K562 (cell line): ENCODE results near the gene ICAM2. TPM values are rescaled to one million over a fixed set of nuclear protein-coding genes. Genes with fewer than 3 reads are reported as not detected.

ENCODE experiments used
- BCL6 ChIP-seq: fragments of 250-450 bp; sonication (Bioruptor Pico); IDR thresholded peaks from 2 replicates; pipeline ENCODE4 v1.4.0; 2020
- E2F5 ChIP-seq: sonication (generic); formaldehyde crosslinking; IDR thresholded peaks from 2 replicates; pipeline ENCODE4 v1.8.0; 2022; ENCODE audit warnings: mild to moderate bottlenecking, missing genetic modification reagents
- GATAD2A ChIP-seq: fragments of 450-650 bp; IDR thresholded peaks from 2 replicates; pipeline ENCODE4 v1.6.1; 2017
- HCFC1 ChIP-seq: IDR thresholded peaks from 2 replicates; pipeline ENCODE4 v1.6.1; 2012; ENCODE audit warnings: low read depth, low read length, improper control_type of control experiment
- MECOM ChIP-seq: fragments of 250-450 bp; sonication (Bioruptor Pico); IDR thresholded peaks from 2 replicates; pipeline ENCODE4 v1.8.0; 2022; ENCODE audit warnings: inconsistent platforms
- MLLT1 ChIP-seq, 2 experiments: fragments of 450-650 bp; IDR thresholded peaks; 2 replicates each; pipeline ENCODE4 v1.6.1; 2016
- NR1H2 ChIP-seq: sonication (generic); formaldehyde crosslinking; IDR thresholded peaks from 2 replicates; pipeline ENCODE4 v1.4.0; 2020; ENCODE audit warnings: mild to moderate bottlenecking, missing genetic modification reagents
- POLR2AphosphoS5 ChIP-seq: IDR thresholded peaks from 2 replicates; pipeline ENCODE4 v1.6.1; 2011; ENCODE audit warnings: mild to moderate bottlenecking, low read depth, low read length, moderate library complexity; ENCODE audit not compliant: control insufficient read depth, insufficient read depth
- PPARD ChIP-seq: fragments of 250-450 bp; sonication (Bioruptor Pico); IDR thresholded peaks from 2 replicates; pipeline ENCODE4 v1.8.0; 2022; ENCODE audit warnings: inconsistent platforms, mild to moderate bottlenecking, moderate library complexity
- PRMT5 ChIP-seq: sonication (generic); formaldehyde crosslinking; IDR thresholded peaks from 2 replicates; pipeline ENCODE4 v1.5.0; 2020; ENCODE audit warnings: missing genetic modification reagents
- RB1 ChIP-seq: fragments of 450-650 bp; IDR thresholded peaks from 2 replicates; pipeline ENCODE4 v1.6.1; 2017; ENCODE audit warnings: low read depth, mild to moderate bottlenecking
- RBM25 ChIP-seq: fragments of 200-400 bp; formaldehyde crosslinking; IDR thresholded peaks from 2 replicates; pipeline ENCODE4 v1.6.1; 2018; ENCODE audit warnings: low read length, low read depth, moderate library complexity; ENCODE audit not compliant: severe bottlenecking
- TAL1 ChIP-seq: fragments of 450-650 bp; IDR thresholded peaks from 2 replicates; pipeline ENCODE4 v1.6.1; 2016; ENCODE audit warnings: mild to moderate bottlenecking
- TCF3 ChIP-seq: sonication (generic); formaldehyde crosslinking; IDR thresholded peaks from 2 replicates; pipeline ENCODE4 v1.4.0; 2020; ENCODE audit warnings: mild to moderate bottlenecking, missing genetic modification reagents
- ZKSCAN3 ChIP-seq: fragments of 250-450 bp; sonication (Bioruptor Pico); IDR thresholded peaks from 2 replicates; pipeline ENCODE4 v1.4.0; 2020
- ZNF280A ChIP-seq: fragments of 450-650 bp; IDR thresholded peaks from 2 replicates; pipeline ENCODE4 v1.6.1; 2018; ENCODE audit warnings: mild to moderate bottlenecking, low read depth; ENCODE audit not compliant: partially characterized antibody
- ZNF316 ChIP-seq: fragments of 450-650 bp; IDR thresholded peaks from 2 replicates; pipeline ENCODE4 v1.6.1; 2016
- ZNF436 ChIP-seq: fragments of 250-450, 450-650 bp; sonication (Bioruptor Pico); formaldehyde crosslinking; IDR thresholded peaks from 2 replicates; pipeline ENCODE4 v1.7.0; 2020; ENCODE audit warnings: mild to moderate bottlenecking
- ZNF589 ChIP-seq: fragments of 200-800 bp; sonication (Bioruptor generic); IDR thresholded peaks from 2 replicates; pipeline ENCODE4 v1.6.1; 2016; ENCODE audit warnings: low read depth, missing genetic modification characterization, missing compliant biosample characterization
- ZNF644 ChIP-seq: fragments of 200-800 bp; sonication (Bioruptor generic); IDR thresholded peaks from 2 replicates; pipeline ENCODE4 v1.6.1; 2016; ENCODE audit warnings: low read depth, missing genetic modification characterization, missing compliant biosample characterization
- polyA plus RNA-seq, 8 experiments: library from polyadenylated mRNA; depleted of rRNA in 4 of 8; stranded (reverse) in 5 of 8; unstranded in 3 of 8; fragments of >200 nt; fragmentation: Nextera tagmentation in 2 of 8; fragmentation: Illumina TruSeq in 1 of 8; extraction: Ambion mirVana in 2 of 8; extraction: Trizol in 1 of 8; gene quantifications; 2 replicates each; pipeline versions ENCODE4 v1.2.1 to v1.2.3, GENCODE V29; 2011 to 2014; ENCODE audit warnings: inconsistent platforms in 1 of 8, missing spikeins in 1 of 8
- total RNA-seq, 7 experiments: library from RNA; depleted of rRNA in 6 of 7; stranded (reverse); fragments of >200 nt in 6 of 7; fragmentation: Illumina TruSeq in 2 of 7; extraction: Trizol in 2 of 7; gene quantifications; 2 replicates each; pipeline versions ENCODE4 v1.2.1 to v1.2.3, GENCODE V29; 2011 to 2021; ENCODE audit warnings: low replicate concordance in 1 of 7

ICAM2 gene
- total and polyA plus RNA-seq, 9 of the 15 experiments (the other 6 are each of a cell fraction or from before 2014, with no cell fraction given) = 37.9 to 89.4 (median 60.6) TPM

DNA sequence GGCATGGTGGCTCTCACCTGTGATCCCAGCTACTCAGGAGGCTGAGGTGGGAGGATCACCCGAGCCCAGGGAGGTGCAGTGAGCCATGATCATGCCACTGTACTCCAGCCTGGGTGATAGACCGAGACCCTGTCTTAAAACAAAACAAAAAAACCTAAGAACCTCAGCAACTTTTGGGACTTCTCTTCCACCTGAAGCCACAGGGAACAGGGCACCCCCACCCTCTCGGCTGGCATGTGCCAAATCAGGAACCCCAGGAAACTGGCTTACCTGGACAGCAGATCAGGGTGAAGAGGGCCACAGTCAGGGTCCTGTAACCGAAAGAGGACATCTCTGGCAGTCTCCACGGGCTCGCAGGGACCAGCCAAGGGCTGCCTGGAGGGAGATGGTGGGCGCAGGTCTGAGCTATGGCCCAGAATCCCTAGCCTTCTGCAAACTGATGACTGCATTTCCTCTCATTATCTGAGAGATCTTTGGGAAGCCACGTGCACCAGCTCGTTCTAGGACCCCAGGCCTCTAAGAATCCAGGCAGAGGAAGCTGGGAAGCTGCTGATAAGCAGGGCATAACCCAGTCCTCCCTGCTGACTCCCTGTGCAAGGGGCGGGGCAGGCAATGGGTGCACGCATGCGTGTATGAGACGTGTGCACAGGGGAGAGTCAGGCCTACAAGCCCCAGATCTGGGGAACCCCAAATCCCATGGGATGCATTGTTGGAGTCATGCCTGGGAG lies 13.9 kb downstream of the ICAM2 start (continued):
- no peak for TF ChIP-seq MLLT1 (IDR thresholded peaks at IDR 0.05)
- TF ChIP-seq HCFC1 = no peak
- TF ChIP-seq NR1H2 = no peak
- peak; percentile 90 for TF ChIP-seq GATAD2A
- TF ChIP-seq RBM25 = no peak
- no peak for TF ChIP-seq ZNF436 (CRISPR knock-in tag)
- TF ChIP-seq MECOM = 0 out of 2 replicates have a peak, but pooled peaks have one; percentile 30
- peak; percentile 85 for TF ChIP-seq POLR2AphosphoS5
- TF ChIP-seq ZNF280A = no peak
- peak; percentile 42; the same call in 1 of the 2 replicates for TF ChIP-seq RB1
- TF ChIP-seq TAL1 = peak; percentile 85
- peak; percentile 94 for TF ChIP-seq TCF3 (CRISPR knock-in tag)
- no peak for TF ChIP-seq PPARD (CRISPR knock-in tag)
- no peak for TF ChIP-seq ZNF316
- peak; percentile 42; the same call in 1 of the 2 replicates for TF ChIP-seq ZNF589 (CRISPR knock-in tag)
- peak; percentile 74; the same call in 1 of the 2 replicates for TF ChIP-seq ZNF644
- TF ChIP-seq BCL6 (CRISPR knock-in tag) = peak; percentile 43; the same call in 1 of the 2 replicates
- no peak for TF ChIP-seq ZKSCAN3 (CRISPR knock-in tag)
- TF ChIP-seq E2F5 (CRISPR knock-in tag) = no peak
- no peak for TF ChIP-seq PRMT5 (CRISPR knock-in tag)
